ENCODE results near the gene TMC1.
"Not testable (repeated sequence)": the region's sequence is repeated elsewhere in the genome, so short reads cannot be mapped to it uniquely, and the experiment has no call there.

Gene TMC1

GRCh38 chr9:72827950-72828731 lies 306.7 kb downstream of the TMC1 start:
- DNase-seq: no peak

GRCh38 chr9:72834994-72835393 lies 313.6 kb downstream of the TMC1 start:
- no peak for DNase-seq

GRCh38 chr9:72836790-72837189 lies 315.4 kb downstream of the TMC1 start:
- DNase-seq: no peak

GRCh38 chr9:72839085-72839484 lies 317.7 kb downstream of the TMC1 start:
- no peak for DNase-seq

GRCh38 chr9:72843520-72844439 lies 322.4 kb downstream of the TMC1 start:
- no peak for DNase-seq

- no peak for DNase-seq
Measured at GRCh38 chr9:72844440-72844768, 323.0 kb downstream of the TMC1 start.

- DNase-seq: not testable (repeated sequence)
Measured at GRCh38 chr9:72845052-72845451, 323.6 kb downstream of the TMC1 start.

GRCh38 chr9:72850209-72850608 lies 328.8 kb downstream of the TMC1 start:
- DNase-seq: not testable (repeated sequence)

- no peak for DNase-seq
Measured at GRCh38 chr9:72855321-72855720, 333.9 kb downstream of the TMC1 start.

- DNase-seq: no peak
Measured at GRCh38 chr9:72855890-72856523, 334.6 kb downstream of the TMC1 start.

GRCh38 chr9:72856972-72857623 lies 335.7 kb downstream of the TMC1 start:
- DNase-seq: no peak

- DNase-seq: no peak
Measured at GRCh38 chr9:72857624-72857996, 336.2 kb downstream of the TMC1 start.

GRCh38 chr9:72858089-72858912 lies 336.9 kb downstream of the TMC1 start:
- no peak for DNase-seq

- DNase-seq: not testable (repeated sequence)
Measured at GRCh38 chr9:72862788-72863187, 341.4 kb downstream of the TMC1 start.

GRCh38 chr9:72863456-72864094 lies 342.2 kb downstream of the TMC1 start:
- no peak for DNase-seq

- no peak for DNase-seq
Measured at GRCh38 chr9:72864327-72864726, 342.9 kb downstream of the TMC1 start.

- DNase-seq: no peak
Measured at GRCh38 chr9:72871685-72872084, 350.3 kb downstream of the TMC1 start.

- no peak for DNase-seq
Measured at GRCh38 chr9:72872718-72873117, 351.3 kb downstream of the TMC1 start.

- no peak for DNase-seq
Measured at GRCh38 chr9:72873456-72873855, 352.0 kb downstream of the TMC1 start.

GRCh38 chr9:72874344-72874743 lies 352.9 kb downstream of the TMC1 start:
- DNase-seq: no peak

- no peak for DNase-seq
Measured at GRCh38 chr9:72875221-72875620, 353.8 kb downstream of the TMC1 start.

- DNase-seq: no peak
Measured at GRCh38 chr9:72880821-72881220, 359.4 kb downstream of the TMC1 start.
